ENCODE measurements around the gene PHC1.

GRCh38 chr12:8897081-8897480, 17.2 kb upstream of the PHC1 start:
- TF ChIP-seq CTCF (conservative IDR thresholded peaks at IDR 0.05) (no peak), ZFX (IDR thresholded peaks at IDR 0.05) (no peak)
